Glomerular visceral epithelial cell (primary cell): ENCODE data around the gene MCRS1.
"Not testable (repeated sequence)": the region's sequence is repeated elsewhere in the genome, so short reads cannot be mapped to it uniquely, and the experiment has no call there.

Source experiments
- DNase-seq: peaks from one replicate; pipeline ENCODE4 v3.0.0-alpha.2; 2016; ENCODE audit errors: extremely low spot score

The MCRS1 gene, protein sequence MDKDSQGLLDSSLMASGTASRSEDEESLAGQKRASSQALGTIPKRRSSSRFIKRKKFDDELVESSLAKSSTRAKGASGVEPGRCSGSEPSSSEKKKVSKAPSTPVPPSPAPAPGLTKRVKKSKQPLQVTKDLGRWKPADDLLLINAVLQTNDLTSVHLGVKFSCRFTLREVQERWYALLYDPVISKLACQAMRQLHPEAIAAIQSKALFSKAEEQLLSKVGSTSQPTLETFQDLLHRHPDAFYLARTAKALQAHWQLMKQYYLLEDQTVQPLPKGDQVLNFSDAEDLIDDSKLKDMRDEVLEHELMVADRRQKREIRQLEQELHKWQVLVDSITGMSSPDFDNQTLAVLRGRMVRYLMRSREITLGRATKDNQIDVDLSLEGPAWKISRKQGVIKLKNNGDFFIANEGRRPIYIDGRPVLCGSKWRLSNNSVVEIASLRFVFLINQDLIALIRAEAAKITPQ

DNA sequence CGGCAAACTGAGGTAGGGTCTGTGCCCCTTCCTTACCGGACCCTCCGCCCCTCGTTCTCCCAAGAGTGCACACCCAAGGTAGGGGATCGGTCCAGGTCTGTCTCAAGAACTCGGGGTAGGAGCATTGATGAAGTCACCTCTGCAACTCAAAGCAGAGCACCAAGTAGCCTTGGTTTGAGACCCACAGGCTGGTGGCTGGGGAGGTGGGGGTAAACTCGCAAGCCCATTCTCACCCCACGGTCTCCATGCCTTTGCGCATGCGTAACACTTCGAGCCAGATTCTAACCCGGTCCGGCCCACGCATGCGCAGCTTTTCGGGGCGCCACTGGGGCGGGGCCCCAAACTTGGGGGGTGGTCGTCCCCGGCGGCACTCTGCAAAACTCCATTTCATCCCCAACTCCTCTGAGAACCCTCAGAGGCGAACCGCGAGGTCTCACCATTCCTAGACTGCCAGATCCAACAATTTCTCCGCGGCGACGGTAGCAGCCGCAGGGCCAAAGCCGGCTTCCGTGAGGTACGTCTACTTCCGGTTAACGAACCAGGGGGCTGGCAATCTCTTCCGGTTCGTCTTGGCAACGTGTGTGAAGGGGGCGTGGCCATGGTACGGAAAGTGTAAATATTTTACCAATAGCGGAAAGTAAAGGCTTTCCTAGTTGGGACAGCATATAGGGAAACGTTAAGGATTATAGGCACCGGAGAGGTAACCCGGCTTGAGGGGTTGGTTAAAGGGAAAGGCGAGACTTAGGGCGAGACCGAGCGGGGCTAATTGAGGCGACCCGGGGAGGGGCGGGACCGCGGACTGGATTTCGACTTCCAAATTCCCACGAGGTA, at the start of gene MCRS1:
Gene MCRS1 (minus strand): TSS at position 532 of the 831 bp plus-strand sequence. CDS start 1,411 bp downstream, outside the sequence.
- DNase-seq: peak; percentile 88

DNA sequence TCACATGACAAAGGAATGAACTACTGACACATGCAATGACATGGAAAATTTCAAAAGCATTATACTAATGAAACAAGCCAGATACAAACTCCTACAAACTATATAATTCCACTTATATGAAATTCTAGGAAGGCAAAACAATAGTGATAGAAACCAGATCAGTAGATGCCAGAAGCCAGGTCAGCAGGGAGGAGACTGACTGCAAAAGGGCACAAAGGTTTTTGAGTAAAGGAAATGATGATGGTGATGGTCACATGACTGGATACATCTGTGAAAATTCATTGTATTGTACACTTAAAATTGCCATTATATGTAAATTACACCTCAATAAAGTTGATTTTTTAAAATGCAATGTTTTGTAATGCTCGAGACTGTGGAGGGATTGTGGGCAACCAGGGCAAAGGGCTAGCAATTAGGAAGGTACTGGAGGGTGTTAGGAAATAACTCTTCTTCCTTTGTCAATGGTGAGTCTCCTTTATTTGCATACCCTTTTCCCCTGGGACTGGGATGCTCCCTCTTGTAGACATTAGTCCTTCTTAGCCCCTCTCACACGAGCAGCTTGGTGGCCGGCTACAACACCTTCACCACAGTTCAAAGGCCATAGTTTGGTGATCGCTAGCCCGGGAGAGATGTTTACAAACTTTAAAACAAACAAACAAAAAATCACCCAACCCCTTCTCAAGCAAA, 48.7 kb upstream of the MCRS1 start:
- no peak for DNase-seq

DNA sequence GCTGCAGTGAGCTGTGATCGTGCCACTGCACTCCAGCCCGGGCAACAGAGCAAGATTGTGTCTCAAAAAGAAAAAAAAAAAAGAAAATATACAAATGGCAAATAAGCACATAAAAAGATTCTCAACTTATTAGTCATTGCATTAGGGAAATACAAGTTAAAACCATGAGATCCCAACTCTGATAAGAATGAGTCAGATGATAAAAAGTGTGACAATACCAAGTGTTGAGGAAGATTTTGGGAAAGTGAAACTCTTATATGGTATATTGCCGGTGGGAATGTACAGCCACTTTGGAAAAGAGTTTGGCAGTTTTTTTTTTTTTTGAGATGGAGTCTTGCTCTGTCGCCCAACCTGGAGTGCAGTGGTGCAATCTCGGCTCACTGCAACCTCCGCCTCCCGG, 47.8 kb upstream of the MCRS1 start:
- DNase-seq: no peak

DNA sequence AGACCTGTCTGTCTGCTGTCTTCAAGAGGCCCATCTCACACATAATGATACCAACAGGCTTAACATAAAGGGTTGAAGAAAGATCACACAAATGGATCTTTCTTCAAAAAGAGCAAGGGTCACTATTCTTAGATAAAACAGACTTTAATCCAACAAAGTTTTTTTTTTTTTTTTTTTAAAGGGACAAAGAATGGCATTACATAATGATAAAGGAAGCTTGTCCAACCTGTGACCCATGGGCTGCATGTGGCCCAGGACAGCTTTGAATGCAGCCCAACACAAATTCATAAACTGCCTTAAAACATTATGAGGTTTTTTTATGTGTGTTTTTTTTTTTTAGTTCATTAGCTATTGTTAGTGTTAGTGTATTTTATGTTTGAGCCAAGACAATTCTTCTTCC, 44.3 kb upstream of the MCRS1 start:
- no peak for DNase-seq

DNA sequence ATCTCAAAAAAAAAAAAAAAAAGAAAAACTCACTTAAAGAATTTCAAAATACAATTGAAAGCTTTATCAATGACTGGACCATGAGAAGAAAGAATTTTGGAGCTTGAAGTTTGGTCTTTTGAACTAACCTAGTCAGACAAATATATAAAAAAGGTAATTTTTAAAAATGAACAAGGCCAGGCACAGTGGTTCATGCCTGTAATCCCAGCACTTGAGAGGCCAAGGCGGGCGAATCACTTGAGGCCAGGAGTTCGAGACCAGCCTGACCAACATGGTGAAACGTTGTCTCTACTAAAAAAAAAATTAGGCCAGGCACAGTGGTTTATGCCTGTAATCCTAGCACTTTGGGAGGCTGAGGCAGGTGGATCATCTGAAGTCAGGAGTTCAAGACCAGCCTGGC, 42.8 kb upstream of the MCRS1 start:
- DNase-seq: not testable (repeated sequence)

DNA sequence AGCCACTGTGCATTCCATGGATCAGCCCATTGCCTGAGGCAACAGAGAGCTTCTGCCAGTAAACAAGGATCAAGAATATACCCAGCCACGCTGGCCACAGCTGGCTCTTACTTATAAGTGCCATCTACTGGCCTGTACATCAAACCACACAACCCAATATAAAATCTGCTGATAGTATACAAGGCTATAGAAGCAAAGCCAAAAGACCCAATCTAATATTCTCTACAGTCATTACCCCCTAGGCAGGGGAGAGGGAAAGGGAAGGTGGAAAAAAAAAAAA, 41.9 kb upstream of the MCRS1 start:
- no peak for DNase-seq

DNA sequence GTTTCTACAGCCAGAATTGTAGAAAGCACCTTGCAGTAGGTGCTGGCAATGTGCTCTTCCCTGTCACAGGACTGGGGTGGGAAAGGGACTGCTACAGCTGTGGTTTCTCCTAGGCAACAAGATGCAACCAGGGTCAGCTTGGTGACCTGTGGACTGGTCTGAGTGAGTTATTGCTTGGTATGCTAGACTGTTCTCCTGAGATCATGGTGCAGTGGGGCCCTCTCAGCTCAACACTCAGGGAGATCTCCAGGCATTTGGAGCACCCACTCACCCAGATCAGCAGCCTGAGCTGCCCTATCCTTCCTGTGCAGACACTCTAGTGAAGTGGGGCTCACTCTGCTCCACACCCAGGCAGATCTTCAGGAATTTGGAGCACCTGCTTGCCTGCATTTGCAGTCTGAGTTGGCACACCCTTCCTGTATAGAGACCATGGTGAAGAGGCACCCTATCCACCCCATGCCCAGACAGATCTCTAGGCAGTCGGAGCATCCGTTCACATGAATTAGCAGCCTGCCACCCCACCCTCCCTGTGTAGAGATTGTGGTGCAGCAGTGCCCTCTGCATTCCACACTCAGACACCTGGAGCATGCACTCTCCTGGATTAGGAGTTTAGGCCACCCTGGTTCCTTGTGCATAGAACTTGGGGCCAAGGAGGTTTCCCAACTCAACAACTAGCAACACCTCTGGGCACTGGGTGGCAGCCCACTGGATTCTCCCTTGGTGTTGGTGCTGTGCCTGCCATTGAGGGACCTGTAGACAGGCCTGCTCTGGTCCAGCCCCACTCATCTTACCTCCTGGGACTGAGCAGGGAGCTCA, 41.3 kb upstream of the MCRS1 start:
- no peak for DNase-seq

DNA sequence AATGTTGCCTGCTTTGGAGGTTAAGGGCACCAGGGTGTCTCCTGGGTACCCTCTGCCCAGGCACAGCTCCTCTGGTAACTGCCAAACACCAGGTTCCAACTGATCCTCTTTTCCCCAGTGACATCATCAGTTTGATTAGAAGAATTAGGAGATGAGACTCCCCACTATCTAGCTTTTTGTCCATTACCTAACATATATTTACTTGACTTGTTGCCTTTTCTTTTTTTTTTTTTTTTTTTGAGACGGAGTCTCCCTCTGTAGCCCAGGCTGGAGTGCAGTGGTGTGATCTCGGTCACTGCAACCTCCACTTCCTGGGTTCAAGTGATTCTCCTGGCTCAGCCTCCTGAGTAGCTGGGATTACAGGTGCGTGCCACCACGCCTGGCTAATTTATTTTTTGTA, 37.6 kb upstream of the MCRS1 start, which contains the start of gene FAM186B:
Gene FAM186B (minus strand): TSS at position 101 of the 400 bp plus-strand sequence. CDS start 162 bp downstream, outside the sequence.
- DNase-seq: not testable (repeated sequence)

DNA sequence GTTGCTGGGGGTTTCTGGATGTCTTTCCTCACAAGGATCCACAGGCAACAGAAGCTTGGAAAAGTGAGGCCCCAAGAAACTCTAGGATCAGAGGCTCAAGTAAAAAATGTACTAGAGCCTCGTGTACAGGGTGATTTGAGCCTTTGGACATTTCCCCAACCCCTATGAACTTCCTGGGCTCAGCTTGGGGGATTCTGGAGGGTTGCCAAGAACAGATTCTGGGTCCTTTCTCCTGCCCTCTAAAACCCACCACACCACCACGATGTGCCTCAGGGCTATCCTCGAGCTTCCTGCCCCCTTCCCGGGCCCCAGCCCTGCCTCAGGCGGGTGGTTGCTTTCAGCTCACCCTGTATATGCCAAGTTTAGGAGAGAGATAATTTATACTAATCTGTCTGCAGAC, 36.9 kb upstream of the MCRS1 start:
- DNase-seq: no peak

DNA sequence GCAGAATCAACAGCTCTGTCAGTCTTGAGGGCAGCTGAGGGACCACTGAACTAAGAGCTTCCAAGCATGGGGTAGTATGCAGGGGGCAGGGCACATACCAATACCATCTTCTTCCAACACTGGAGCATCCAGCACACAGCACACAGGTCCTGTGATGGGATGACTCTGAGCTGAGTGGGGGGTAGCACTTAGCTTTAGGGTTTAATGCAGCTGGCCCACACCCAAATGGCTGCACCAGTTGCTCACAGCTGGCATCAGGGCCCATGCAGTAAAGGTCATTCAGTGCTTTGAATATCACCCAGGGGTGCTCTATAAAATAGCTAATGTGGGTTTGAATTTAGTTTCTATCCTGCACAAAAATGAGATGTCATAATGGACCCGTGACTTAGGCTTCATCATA, 35.8 kb upstream of the MCRS1 start:
- DNase-seq: no peak

DNA sequence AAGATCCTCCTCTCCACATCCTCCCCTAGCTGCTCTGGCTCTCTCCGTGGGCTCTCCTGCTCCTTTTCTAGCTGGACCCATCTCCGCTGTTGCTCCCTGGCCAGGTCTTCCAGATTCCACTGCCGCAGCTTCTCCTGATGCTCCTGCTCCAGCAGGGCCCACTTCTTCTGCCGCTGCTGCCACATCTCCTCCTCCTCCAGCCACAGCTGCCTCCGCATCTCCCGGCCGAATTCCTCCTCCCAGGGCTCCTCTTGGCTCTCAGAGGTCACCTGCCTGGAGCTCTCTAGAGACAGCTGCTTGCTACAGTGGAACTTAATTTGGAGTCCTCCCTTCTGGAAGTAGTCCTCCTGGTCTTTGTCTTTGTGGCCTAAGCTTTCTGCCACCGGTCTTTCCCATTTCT, 32.0 kb upstream of the MCRS1 start:
- DNase-seq: no peak

DNA sequence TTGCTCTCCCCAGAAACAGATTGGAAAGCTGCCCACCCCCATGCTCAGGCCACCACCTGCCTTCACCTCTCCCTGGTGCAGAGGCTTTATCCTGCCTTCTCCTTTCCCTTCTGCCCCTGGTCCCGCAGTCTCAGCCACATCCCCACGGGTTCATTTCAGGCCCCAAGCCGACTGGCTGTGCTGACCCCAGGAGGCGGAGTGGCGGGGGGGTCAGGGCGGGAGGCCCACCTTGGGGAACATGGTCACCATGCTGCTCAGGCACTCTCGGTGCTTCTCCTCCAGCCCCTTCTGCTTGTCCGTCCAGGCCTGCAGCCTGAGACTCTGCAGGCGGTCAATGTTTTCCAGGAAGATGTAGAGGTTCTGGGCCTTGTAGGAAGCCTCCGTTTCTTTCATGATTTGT, 30.6 kb upstream of the MCRS1 start:
- no peak for DNase-seq

DNA sequence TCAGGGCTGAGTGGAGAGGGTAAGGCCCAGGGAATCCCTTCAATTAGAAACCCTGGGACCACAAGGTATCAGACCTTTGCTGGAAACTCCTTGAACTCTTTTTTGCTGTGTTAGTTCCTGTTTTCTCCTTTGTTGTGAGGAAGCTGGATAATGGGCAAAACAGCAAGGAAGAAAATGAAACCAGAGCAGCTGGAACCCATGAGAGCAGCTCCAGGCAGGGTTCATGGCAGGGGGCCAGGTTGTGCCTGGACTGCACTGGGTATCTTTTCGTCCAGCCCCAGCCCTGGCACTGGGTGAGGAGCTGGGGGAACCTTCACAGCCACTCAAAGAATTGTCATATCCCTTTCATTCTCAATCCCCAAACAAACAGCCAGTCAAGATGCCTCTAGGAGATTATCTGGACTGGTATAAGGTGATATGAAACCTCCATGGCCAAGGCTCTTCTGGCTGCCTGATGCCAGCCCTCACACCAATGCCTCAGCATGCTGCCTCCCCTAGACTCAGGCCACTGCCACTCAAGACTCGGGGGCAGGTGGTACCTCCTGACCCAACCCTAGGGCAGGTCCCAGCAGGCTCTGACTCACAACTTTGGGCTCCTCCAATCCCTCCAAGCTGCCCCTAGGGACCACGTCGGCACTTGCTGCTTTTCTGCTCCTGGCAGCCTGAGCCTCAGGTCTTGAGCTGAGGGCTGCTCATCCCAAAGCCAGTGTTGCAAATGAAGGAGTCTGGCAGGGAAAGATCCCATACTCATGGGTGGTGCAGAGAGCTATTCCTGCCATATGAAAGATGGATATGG, 21.0 kb upstream of the MCRS1 start:
- no peak for DNase-seq

DNA sequence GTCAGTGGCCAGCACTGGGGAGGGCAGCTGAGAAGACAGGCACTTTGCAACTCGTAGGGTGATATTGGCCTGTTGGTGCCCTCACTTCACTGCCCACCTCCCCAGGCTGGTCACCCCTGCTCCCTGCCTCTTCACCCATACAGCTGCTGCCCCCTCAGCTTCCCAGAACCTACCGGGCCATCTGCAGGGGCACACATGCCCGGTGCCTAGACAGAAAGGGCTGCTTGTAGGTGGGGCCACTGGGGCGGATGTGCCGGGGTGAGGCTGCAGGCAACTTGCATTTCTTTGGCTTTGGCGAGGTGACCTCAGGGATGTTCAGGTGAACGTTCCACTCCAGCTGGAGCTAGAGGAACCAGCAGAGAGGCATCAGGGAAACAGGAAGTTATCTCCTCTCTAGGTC, 20.3 kb upstream of the MCRS1 start:
- DNase-seq: no peak

DNA sequence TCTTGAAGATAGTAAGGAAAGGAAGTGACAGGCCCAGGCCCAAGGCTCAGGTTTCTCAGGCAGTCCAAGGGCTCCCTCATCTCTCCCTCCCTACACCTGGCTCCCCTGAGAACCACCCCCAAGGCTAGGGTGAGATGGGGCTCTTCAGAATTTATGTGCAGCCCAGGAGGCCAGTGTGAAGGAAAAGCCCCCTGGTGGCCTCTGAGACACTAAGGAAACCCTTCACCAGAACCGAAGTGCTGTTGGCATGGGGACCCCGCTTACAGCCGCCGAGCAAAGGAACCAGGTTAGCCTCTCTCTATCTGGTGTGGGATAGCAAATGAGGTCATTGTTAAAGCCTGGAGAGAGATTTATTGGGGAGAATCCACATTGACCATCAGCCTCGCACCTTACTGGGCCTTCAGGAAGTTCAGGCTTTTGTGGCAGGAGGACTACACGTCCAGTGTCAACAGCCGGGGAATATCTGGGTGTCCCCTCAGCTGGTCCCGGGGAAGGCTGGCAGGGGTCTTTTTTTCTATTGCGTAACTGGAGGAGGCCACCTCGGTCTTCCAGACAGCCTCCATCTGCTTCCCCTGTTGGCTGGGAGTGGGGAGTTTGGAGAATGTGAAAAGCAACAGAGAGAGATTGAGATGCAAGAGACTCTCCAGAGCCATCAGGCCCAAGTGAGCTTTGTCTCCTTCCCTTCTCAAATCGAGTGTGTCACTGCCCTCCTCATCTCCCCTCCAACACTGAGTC, 19.4 kb upstream of the MCRS1 start:
- no peak for DNase-seq

DNA sequence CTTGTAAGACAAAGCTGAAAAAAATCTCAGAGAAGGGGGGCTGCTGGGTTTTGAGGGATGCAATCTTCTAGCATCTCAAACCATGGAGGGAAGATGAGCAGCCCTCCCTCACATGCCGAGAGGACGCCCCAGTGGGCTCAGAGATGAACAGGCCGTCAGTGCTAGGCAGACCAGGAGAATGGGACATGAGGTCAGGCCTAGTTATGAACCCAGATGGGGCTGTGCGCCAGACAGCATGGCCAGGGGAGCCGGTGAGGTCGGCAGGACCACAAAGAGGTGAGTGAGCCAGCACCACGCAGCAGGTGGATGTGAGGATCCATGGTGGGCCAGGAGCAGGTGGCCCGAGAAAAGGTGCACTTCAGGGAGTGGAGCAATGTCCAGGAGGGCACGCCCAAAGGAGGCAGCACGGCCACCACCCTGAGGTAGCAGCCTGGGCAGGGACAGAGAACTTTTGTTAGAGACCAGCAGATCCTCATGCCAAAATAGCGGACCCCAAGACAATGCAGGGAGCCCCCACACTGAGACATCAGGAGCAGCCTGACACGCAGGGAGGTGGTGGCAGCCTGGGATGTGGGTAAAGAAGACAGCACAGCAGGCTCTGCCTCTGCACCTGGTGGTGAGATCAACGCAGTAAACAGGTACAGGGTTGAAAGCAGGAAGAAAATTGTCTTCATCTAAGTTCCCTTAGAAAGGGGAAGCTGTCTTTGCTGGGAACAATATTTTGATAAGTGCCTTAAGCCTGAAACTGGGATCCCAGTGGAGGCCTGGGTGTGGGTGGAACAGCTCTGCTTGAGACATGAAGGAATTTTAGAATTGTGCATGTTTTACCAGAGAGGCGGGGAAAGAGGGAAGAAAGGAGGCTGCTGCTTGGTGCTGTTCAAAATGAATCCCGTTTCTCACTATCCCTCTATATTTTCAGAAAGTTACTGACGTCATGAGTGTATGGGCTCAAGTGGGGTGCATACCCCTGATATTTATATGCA, 17.8 kb upstream of the MCRS1 start:
- no peak for DNase-seq

DNA sequence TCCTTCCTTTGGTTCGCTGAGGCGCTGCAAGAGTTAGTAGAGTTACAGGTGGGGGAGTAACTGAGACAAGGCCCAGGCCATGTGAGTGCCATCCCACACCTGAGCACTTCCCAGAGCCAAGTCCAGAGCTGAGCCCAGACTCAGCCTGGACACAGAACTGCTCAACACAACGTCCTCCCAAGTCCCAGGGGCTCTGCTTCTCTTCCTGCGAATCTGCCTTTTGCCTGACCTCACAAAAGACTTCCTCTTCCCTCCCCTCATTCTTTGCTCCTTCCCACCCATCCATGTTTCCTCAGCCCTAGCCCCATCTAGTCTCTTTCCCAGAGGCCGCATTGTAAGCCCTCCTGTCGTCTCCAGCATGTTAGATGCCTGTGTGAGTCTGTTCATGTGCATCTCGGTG, 16.6 kb upstream of the MCRS1 start:
- no peak for DNase-seq

DNA sequence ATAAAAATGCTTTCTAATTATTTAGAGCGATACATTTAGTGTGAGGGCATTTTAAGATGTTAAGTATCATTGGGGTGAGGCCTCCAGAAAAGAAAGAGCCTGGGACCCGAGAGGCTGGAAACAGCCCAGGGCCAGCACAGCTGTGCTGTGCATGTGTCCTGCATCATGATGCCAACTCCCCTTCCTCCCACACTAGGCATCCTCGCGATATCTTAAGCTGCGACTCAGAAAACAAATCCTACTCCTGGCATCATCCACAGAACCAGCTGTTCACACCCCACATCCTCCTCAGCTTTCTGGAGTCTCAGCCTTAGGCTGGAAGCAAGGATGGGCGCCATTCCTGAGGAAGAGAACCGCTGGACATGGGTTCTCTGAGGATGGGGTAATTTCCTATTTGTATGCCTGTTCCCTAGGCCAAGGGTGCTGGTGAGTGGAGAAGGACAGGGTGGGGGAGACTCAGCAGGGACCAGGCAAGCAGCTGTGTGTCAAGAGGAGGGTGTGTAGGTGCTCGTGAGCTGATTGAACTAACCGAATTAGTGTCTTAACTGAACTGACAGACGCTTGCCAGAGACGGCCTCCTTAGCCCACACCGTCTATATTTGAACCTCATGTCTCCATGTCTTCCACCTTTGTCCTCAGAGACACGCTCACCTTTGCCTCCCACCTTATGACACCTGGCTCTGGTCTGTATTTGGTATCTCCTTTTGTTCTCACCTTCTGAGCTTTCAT, 15.6 kb upstream of the MCRS1 start:
- DNase-seq: no peak
